HG02884 (cell line): ENCODE data around the gene JPH4.
"Not testable (repeated sequence)": the region's sequence is repeated elsewhere in the genome, so short reads cannot be mapped to it uniquely, and the experiment has no call there.

Experiments used
- ATAC-seq: cut with Tn5 transposase; IDR thresholded peaks from one replicate; pipeline ENCODE4 v1.9.1; 2021; ENCODE audit warnings: mild to moderate bottlenecking, moderate library complexity; ENCODE audit not compliant: unreplicated experiment

JPH4 gene

GRCh38 chr14:23609411-23610089 is 31.0 kb upstream of the JPH4 start:
- not testable (repeated sequence) for ATAC-seq

GRCh38 chr14:23609001-23609400 is 30.4 kb upstream of the JPH4 start:
- ATAC-seq = no peak

GRCh38 chr14:23608454-23608853 is 29.9 kb upstream of the JPH4 start:
- no peak for ATAC-seq

DNA sequence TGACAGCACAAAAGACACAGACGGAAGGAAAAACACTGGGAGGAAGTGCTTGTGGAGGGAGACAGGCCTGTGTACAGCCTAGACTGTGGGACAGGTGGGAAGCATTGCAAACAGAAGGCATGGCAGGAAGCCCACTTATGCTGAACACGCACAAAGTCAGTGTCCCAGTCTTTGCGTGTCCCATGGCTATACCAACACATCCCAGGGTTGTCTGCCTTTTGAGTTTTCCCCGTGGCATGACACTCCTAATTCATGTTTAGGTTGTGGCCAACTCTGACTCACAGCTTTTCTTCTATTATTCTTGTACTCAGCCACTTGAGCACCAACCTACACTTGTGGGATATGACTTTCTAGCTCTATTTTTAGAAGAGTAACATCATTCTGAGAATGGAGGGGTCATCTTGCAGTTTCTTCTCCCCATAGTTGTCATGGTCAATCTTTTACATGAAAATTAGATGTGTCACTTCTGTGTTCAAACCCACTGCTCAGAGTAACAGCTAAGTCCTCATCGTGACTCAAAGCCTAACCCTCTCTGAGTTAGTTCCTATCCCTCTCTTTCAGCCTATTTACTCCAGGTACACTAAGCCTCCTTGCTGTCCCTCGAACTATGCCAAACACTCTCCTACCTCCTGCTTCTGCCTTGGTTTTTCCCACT is 27.5 kb upstream of the JPH4 start:
- ATAC-seq = peak; percentile 87

- no peak for ATAC-seq
Measured at GRCh38 chr14:23604675-23605170, 26.1 kb upstream of the JPH4 start.

DNA sequence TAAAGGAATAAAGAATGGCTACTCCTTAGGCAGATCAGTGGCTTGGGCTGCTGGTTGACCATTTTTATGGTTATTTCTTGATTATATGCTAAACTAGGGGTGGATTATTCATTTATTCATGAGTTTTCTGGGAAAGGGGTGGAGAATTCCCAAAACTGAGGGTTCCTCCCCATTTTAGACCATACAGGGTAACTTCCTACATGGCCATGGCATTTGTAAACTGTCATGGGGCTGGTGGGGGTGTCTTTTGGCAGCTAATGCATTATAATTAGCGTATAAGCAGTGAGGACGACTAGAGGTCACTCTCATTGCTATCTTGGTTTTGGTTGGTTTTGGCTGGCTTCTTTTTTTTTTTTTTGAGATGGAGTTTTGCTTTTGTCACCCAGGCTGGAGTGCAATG is 25.6 kb upstream of the JPH4 start:
- no peak for ATAC-seq

DNA sequence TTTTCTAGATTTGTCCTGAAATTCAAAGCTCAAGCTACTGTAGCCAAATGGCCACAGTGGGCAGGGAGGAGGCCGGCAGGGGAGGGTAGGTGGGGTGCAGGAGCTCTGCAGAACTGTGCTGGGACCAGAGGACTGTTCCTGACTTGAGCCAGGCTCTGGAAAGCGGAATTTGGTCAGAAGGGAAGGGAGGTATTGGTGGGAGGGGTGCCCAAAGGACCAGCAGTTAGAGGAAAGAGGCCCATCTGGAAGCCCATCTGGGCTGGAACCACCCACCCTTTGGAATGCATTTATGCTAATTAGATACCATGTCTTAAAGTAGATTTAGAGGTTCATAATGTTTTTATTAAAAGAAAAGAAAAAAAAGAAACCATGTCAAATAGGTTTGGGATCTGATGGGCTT is 24.5 kb upstream of the JPH4 start:
- ATAC-seq = no peak

- no peak for ATAC-seq
Measured at GRCh38 chr14:23602181-23603095, 23.8 kb upstream of the JPH4 start.

- no peak for ATAC-seq
Measured at GRCh38 chr14:23601845-23602180, 23.2 kb upstream of the JPH4 start.

DNA sequence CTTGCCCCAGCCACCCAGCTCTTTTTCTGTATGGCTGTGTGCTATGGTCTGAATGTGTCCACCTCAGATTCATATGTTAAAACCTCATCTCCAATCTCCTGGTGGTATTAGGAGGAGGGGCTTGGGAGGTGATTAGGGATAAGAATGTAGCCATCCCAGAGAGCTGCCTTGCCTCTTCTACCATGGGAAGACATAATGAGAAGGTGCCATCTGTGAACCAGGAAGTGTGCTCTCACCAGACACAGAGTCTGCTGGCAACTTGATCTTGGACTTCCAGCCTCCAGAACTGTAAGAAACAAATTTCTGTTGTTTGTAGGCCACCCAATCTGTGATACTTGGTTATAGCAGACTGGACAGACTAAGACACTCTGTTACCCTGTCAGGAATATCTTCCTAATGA is 22.8 kb upstream of the JPH4 start:
- ATAC-seq = no peak

GRCh38 chr14:23600806-23601205 is 22.2 kb upstream of the JPH4 start:
- ATAC-seq = no peak

DNA sequence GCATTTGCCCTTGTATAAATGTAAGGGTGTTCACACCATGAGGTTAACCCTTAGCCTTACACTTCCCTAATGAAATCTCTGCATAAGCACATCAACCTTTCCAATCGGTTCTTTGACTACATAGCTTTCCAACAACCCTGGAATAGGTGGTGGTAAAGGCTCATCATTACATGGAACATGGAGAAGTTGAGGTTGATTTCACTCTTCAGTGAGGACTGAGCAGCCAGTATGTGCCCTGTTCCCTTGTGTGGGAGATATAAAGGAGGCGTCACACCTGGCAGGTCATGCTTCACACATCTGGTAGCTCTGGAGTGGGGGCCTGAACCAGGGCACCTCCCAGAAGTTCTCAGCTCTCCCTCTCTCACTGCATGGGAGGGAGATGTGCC is 21.7 kb upstream of the JPH4 start:
- ATAC-seq = no peak

DNA sequence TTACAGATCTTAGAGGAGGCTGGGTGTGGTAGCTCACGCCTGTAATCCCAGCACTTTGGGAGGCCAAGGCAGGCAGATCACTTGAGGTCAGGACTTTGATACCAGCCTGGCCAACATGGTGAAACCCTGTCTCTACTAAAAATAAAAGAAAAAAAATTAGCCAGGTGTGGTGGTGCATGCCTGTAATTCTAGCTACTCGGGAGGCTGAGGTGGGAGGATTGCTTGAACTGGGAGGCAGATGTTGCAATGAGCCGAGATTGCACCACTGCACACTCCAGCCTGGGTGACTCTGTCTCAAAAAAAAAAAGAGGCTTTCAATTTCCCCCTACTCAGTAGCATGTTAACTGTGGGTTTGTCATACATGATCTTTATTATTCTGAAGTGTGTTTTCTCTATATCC is 15.6 kb upstream of the JPH4 start:
- ATAC-seq = not testable (repeated sequence)

GRCh38 chr14:23590198-23590597 is 11.6 kb upstream of the JPH4 start:
- no peak for ATAC-seq

GRCh38 chr14:23589606-23590005 is 11.0 kb upstream of the JPH4 start:
- no peak for ATAC-seq

- ATAC-seq = peak; percentile 90
Measured at GRCh38 chr14:23588884-23589598, 10.5 kb upstream of the JPH4 start.

DNA sequence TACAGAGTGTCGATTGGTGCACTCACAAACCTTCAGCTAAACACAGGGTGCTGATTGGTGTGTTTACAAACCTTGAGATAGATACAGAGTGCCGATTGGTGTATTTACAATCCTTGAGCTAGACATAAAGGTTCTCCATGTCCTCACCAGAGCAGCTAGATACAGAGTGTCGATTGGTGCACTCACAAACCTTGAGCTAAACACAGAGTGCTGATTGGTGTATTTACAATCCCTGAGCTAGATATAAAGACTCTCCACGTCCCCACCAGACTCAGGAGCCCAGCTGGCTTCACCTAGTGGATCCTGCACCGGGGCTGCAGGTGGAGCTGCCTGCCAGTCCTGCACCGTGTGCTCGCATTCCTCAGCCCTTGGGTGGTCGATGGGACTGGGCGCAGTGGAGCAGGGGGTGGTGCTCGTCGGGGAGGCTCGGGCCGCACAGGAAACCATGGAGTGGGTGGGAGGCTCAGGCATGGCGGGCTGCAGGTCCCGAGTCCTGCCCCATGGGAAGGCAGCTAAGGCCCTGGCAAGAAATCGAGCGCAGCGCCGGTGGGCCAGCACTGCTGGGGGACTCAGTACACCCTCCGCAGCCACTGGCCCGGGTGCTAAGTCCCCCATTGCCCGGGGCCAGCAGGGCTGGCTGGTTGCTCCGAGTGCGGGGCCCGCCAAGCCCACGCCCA is 6.1 kb upstream of the JPH4 start:
- ATAC-seq = not testable (repeated sequence)

DNA sequence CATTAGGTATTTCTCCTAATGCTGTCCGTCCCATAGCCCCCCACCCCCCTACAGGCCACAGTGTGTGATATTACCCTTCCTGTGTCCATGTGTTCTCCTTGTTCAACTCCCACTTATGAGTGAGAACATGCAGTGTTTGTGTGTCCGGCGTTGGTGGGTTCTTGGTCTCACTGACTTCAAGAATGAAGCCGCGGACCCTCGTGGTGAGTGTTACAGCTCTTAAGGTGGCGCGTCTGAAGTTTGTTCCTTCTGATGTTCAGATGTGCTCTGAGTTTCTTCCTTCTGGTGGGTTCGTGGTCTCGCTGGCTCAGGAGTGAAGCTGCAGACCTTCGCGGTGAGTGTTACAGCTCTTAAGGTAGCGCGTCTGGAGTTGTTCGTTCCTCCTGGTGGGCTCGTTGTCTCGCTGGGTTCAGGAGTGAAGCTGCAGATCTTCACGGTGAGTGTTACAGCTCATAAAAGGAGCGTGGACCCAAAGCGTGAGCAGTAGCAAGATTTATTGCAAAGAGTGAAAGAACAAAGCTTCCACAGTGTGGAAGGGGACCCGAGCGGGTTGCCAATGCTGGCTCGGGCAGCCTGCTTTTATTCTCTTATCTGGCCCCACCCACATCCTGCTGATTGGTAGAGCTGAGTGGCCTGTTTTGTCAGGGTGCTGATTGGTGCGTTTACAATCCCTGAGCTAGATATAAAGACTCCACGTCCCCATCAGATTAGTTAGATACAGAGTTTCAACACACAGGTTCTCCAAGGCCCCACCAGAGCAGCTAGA is 5.4 kb upstream of the JPH4 start:
- not testable (repeated sequence) for ATAC-seq

- ATAC-seq = no peak
Measured at GRCh38 chr14:23582906-23583760, 4.5 kb upstream of the JPH4 start.
